Activated CD4-positive, alpha-beta T cell treated with anti-CD3 and anti-CD28 coated beads, Interleukin-2, amount 50 U/mL, for 4 hours (primary cell): ENCODE measurements around the gene LIMK1.
"Not testable (repeated sequence)": the region's sequence is repeated elsewhere in the genome, so short reads cannot be mapped to it uniquely, and the experiment has no call there.

Source experiments
- DNase-seq, 2 experiments: peaks; one replicate each; pipeline ENCODE4 v3.0.0-alpha.2; 2020

Gene LIMK1

GRCh38 chr7:74084722-74085578 lies 1.3 kb downstream of the LIMK1 start:
- no peak for DNase-seq

GRCh38 chr7:74087791-74088453 lies 4.3 kb downstream of the LIMK1 start:
- DNase-seq, result no peak

- no peak for DNase-seq
Observed at GRCh38 chr7:74092321-74092963, 8.8 kb downstream of the LIMK1 start.

- no peak for DNase-seq
Observed at GRCh38 chr7:74092964-74093471, 9.4 kb downstream of the LIMK1 start.

GRCh38 chr7:74093671-74094223 lies 10.1 kb downstream of the LIMK1 start:
- no peak for DNase-seq

- DNase-seq, result peak; percentile 66 to 67
Observed at GRCh38 chr7:74094224-74095101, 10.9 kb downstream of the LIMK1 start.

GRCh38 chr7:74095135-74095534 lies 11.5 kb downstream of the LIMK1 start:
- no peak for DNase-seq

- DNase-seq, result no peak
Observed at GRCh38 chr7:74097937-74098614, 14.5 kb downstream of the LIMK1 start.

GRCh38 chr7:74099031-74099430 lies 15.4 kb downstream of the LIMK1 start:
- DNase-seq, result no peak

- no peak for DNase-seq
Observed at GRCh38 chr7:74101061-74101681, 17.6 kb downstream of the LIMK1 start.

GRCh38 chr7:74103219-74103772 lies 19.7 kb downstream of the LIMK1 start:
- DNase-seq, result no peak

- DNase-seq, result no peak
Observed at GRCh38 chr7:74104702-74105101, 21.1 kb downstream of the LIMK1 start.

- DNase-seq, result no peak
Observed at GRCh38 chr7:74105992-74106391, 22.4 kb downstream of the LIMK1 start.

- no peak for DNase-seq
Observed at GRCh38 chr7:74106846-74107245, 23.2 kb downstream of the LIMK1 start.

- no peak for DNase-seq
Observed at GRCh38 chr7:74115326-74115725, 31.7 kb downstream of the LIMK1 start.

GRCh38 chr7:74116356-74116755 lies 32.8 kb downstream of the LIMK1 start:
- no peak for DNase-seq

- no peak for DNase-seq
Observed at GRCh38 chr7:74119831-74120230, 36.2 kb downstream of the LIMK1 start.

GRCh38 chr7:74121401-74122249 lies 38.0 kb downstream of the LIMK1 start:
- no peak for DNase-seq

GRCh38 chr7:74123892-74124291 lies 40.3 kb downstream of the LIMK1 start:
- not testable (repeated sequence) for DNase-seq
